Iris pigment epithelial cell (primary cell): ENCODE results near the gene MSANTD3.
"Not testable (repeated sequence)": the region's sequence is repeated elsewhere in the genome, so short reads cannot be mapped to it uniquely, and the experiment has no call there.

Experiments
- DNase-seq: peaks from one replicate; pipeline ENCODE4 v3.0.0-alpha.2; 2011; ENCODE audit warnings: low read depth

Gene MSANTD3

GRCh38 chr9:100428871-100429654, 2.1 kb downstream of the MSANTD3 start:
- peak; percentile 98 for DNase-seq

GRCh38 chr9:100430286-100430940, 3.5 kb downstream of the MSANTD3 start:
- DNase-seq = no peak

- no peak for DNase-seq
These were observed 4.9 kb downstream of the MSANTD3 start for GRCh38 chr9:100431886-100432285.

GRCh38 chr9:100432736-100433135, 5.8 kb downstream of the MSANTD3 start:
- DNase-seq = no peak

GRCh38 chr9:100436571-100436970, 9.6 kb downstream of the MSANTD3 start:
- no peak for DNase-seq

GRCh38 chr9:100437860-100438805, 11.2 kb downstream of the MSANTD3 start:
- peak; percentile 76 for DNase-seq

- peak; percentile 54 for DNase-seq
These were observed 13.1 kb downstream of the MSANTD3 start for GRCh38 chr9:100440071-100440470.

- DNase-seq = not testable (repeated sequence)
These were observed 13.5 kb downstream of the MSANTD3 start for GRCh38 chr9:100440487-100440886.

- DNase-seq = no peak
These were observed 15.0 kb downstream of the MSANTD3 start for GRCh38 chr9:100441911-100442361.

GRCh38 chr9:100443781-100444768, 17.1 kb downstream of the MSANTD3 start:
- DNase-seq = peak; percentile 57

- no peak for DNase-seq
These were observed 18.4 kb downstream of the MSANTD3 start for GRCh38 chr9:100445161-100445902.

- DNase-seq = no peak
These were observed 19.1 kb downstream of the MSANTD3 start for GRCh38 chr9:100445903-100446549.

- no peak for DNase-seq
These were observed 20.1 kb downstream of the MSANTD3 start for GRCh38 chr9:100447041-100447440.

- no peak for DNase-seq
These were observed 21.3 kb downstream of the MSANTD3 start for GRCh38 chr9:100448266-100448665.

GRCh38 chr9:100449420-100449819, 22.5 kb downstream of the MSANTD3 start:
- DNase-seq = no peak

GRCh38 chr9:100452894-100453293, 26.0 kb downstream of the MSANTD3 start:
- DNase-seq = no peak

- no peak for DNase-seq
These were observed 28.5 kb downstream of the MSANTD3 start for GRCh38 chr9:100455470-100455869.

- DNase-seq = no peak
These were observed 30.6 kb downstream of the MSANTD3 start for GRCh38 chr9:100457517-100457916.

GRCh38 chr9:100459963-100460362, 33.0 kb downstream of the MSANTD3 start:
- DNase-seq = no peak

- no peak for DNase-seq
These were observed 38.3 kb downstream of the MSANTD3 start for GRCh38 chr9:100465274-100465673.
